Gastrocnemius medialis (tissue), 4 donors: Measurements from ENCODE around the gene AUTS2.

Source experiments
- POLR2A ChIP-seq, 2 donors: fragments of 450-650 bp; IDR thresholded peaks; one replicate each; pipeline ENCODE4 v1.6.1; 2017; ENCODE audit warnings: antibody characterized with exemption in 2 of 2, mild to moderate bottlenecking in 2 of 2, moderate library complexity in 2 of 2
- TF ChIP-seq, protein P1 (sequence below), 5 experiments: fragments of 450-650 bp in 3 of 5; fragments of 200-600 bp in 2 of 5; sonication (generic) in 2 of 5; IDR thresholded peaks in 4 of 5; conservative IDR thresholded peaks in 1 of 5; 1 replicate in 4 of 5; 2 replicates in 1 of 5; pipeline ENCODE4 v1.5.1; 2016 to 2019; ENCODE audit warnings: antibody characterized with exemption in 5 of 5, mild to moderate bottlenecking in 3 of 5, moderate library complexity in 3 of 5

- TF ChIP-seq, protein P1, sequence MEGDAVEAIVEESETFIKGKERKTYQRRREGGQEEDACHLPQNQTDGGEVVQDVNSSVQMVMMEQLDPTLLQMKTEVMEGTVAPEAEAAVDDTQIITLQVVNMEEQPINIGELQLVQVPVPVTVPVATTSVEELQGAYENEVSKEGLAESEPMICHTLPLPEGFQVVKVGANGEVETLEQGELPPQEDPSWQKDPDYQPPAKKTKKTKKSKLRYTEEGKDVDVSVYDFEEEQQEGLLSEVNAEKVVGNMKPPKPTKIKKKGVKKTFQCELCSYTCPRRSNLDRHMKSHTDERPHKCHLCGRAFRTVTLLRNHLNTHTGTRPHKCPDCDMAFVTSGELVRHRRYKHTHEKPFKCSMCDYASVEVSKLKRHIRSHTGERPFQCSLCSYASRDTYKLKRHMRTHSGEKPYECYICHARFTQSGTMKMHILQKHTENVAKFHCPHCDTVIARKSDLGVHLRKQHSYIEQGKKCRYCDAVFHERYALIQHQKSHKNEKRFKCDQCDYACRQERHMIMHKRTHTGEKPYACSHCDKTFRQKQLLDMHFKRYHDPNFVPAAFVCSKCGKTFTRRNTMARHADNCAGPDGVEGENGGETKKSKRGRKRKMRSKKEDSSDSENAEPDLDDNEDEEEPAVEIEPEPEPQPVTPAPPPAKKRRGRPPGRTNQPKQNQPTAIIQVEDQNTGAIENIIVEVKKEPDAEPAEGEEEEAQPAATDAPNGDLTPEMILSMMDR (IDR thresholded peaks at IDR 0.05 in 4 of 5, conservative IDR thresholded peaks at IDR 0.05 in 1 of 5) = no peak
- no peak for TF ChIP-seq POLR2A (IDR thresholded peaks at IDR 0.05)
Observed at GRCh38 chr7:70006261-70006920, 408.1 kb downstream of the AUTS2 start.
